GM18873 (cell line): Measurements from ENCODE around the gene MAST4.
"Not testable (repeated sequence)": the region's sequence is repeated elsewhere in the genome, so short reads cannot be mapped to it uniquely, and the experiment has no call there.

Experiments used
- ATAC-seq: cut with Tn5 transposase; IDR thresholded peaks from one replicate; pipeline ENCODE4 v1.9.1; 2021; ENCODE audit warnings: mild to moderate bottlenecking, moderate library complexity, moderate number of reproducible peaks; ENCODE audit not compliant: unreplicated experiment, low FRiP score

The MAST4 gene

DNA sequence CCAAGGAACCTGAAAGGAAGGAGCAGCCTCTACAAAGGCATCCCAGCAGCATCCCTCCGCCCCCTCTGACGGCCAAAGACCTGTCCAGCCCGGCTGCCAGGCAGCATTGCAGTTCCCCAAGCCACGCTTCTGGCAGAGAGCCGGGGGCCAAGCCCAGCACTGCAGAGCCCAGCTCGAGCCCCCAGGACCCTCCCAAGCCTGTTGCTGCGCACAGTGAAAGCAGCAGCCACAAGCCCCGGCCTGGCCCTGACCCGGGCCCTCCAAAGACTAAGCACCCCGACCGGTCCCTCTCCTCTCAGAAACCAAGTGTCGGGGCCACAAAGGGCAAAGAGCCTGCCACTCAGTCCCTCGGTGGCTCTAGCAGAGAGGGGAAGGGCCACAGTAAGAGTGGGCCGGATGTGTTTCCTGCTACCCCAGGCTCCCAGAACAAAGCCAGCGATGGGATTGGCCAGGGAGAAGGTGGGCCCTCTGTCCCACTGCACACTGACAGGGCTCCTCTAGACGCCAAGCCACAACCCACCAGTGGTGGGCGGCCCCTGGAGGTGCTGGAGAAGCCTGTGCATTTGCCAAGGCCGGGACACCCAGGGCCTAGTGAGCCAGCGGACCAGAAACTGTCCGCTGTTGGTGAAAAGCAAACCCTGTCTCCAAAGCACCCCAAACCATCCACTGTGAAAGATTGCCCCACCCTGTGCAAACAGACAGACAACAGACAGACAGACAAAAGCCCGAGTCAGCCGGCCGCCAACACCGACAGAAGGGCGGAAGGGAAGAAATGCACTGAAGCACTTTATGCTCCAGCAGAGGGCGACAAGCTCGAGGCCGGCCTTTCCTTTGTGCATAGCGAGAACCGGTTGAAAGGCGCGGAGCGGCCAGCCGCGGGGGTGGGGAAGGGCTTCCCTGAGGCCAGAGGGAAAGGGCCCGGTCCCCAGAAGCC lies 569.6 kb downstream of the MAST4 start:
- no peak for ATAC-seq

DNA sequence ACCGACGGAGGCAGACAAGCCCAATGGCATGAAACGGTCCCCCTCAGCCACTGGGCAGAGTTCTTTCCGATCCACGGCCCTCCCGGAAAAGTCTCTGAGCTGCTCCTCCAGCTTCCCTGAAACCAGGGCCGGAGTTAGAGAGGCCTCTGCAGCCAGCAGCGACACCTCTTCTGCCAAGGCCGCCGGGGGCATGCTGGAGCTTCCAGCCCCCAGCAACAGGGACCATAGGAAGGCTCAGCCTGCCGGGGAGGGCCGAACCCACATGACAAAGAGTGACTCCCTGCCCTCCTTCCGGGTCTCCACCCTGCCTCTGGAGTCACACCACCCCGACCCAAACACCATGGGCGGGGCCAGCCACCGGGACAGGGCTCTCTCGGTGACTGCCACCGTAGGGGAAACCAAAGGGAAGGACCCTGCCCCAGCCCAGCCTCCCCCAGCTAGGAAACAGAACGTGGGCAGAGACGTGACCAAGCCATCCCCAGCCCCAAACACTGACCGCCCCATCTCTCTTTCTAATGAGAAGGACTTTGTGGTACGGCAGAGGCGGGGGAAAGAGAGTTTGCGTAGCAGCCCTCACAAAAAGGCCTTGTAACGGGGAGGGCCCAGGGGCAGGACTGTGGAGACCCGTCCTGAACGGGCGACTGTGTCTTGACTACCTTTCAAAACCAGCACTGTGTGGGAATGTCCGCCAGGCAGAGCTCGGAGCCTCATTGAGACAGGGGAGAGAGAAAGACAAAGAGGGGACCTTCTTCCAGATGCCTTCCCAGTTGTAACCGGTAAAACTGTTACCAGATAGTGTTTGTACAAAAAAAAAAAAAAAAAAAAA lies 570.5 kb downstream of the MAST4 start:
- no peak for ATAC-seq

- ATAC-seq, result no peak
These were observed 571.9 kb downstream of the MAST4 start for GRCh38 chr5:67168069-67168468.

GRCh38 chr5:67170767-67171166 lies 574.6 kb downstream of the MAST4 start:
- ATAC-seq, result no peak

DNA sequence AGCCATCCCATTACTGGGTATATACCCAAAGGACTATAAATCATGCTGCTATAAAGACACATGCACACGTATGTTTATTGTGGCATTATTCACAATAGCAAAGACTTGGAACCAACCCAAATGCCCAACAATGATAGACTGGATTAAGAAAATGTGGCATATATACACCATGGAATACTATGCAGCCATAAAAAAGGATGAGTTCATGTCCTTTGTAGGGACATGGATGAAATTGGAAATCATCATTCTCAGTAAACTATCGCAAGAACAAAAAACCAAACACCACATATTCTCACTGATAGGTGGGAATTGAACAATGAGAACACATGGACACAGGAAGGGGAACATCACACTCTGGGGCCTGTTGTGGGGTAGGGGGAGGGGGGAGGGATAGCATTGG lies 577.2 kb downstream of the MAST4 start:
- not testable (repeated sequence) for ATAC-seq

DNA sequence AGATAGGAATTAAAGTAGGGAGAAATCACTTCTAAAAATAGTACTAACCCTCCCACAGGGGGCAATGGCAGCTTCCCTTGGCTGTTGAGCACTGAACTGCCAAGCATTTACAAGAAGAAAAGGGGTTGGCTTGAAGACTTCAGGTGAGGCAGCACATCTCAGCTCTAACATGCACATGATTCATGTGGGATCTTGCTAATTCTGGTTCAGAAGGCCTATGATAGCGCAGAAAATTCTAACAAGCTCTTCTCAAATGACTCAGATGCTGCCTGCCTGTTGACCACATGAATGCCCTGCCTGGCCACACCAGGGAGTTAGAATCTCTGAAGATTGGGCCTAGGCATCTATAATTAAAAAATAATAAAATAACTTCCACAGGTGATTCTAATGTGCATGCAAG lies 577.8 kb downstream of the MAST4 start:
- ATAC-seq, result no peak

DNA sequence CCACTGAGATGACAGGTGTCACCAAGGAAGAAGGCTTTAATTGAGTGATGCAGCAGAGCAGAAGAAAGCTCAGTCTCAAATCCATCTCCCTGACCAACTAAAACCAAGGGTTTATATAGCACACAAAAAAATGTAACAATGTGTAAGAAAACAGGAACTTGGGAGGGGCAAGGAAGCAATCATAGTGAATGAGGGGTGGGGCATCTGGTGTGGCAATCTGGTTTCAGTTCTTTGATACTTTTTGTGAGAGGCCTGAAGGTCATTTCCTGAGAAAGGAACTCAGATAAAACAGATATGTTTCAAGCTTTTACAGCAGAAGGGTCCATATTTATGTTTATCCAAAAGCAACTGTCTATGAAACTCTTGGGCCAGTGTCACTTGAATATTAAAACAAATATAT lies 580.7 kb downstream of the MAST4 start:
- no peak for ATAC-seq

DNA sequence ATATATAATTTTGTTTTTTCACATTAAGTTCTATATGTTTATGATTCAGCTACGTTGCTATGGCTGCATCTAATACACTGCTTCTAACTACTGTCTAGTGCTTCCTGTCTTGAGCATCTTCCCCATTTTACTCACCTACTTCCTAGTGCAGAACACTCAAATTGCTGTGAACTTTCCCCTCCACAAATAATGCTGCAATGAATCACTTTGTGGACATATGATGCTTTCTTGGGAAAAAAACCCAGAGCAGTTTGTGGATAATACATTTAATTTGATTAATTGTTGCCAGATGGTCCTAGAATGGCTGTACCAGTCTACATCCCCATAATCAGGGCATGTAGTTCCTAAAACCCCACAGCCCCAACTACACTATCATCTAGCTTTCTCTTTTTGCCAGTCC lies 581.9 kb downstream of the MAST4 start:
- ATAC-seq, result no peak

GRCh38 chr5:67178966-67179365 lies 582.8 kb downstream of the MAST4 start:
- no peak for ATAC-seq

DNA sequence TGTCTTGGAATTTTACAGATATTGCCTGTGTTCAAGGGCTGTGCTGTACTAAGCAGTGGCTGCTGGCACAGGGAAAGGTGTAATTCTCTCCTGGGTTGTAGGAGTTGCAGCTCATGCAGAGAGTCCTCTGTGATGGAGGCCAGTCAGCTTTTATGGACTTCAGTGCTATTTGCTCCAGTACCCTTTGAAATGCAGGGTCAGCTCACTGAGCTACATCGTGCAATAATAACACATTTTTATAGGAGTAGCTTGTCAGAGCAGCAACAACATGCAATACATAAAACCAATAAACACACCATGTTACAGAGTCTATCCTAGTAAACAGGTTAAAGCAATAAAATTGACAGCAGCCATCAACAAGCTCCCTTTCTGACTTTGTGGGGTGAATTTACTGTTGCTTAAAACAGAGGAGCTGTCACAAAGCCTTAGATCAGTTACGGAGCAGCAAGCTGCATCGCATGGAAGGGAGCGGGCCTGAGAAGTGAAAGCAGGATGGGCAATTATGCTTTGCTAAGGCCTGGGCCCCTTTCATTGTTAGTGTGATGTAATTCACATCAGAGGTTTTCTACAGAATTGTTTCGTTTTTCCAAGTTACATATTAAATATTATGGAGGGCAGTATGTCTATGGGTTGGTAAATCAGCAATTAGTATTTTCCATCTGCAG lies 583.6 kb downstream of the MAST4 start:
- no peak for ATAC-seq

DNA sequence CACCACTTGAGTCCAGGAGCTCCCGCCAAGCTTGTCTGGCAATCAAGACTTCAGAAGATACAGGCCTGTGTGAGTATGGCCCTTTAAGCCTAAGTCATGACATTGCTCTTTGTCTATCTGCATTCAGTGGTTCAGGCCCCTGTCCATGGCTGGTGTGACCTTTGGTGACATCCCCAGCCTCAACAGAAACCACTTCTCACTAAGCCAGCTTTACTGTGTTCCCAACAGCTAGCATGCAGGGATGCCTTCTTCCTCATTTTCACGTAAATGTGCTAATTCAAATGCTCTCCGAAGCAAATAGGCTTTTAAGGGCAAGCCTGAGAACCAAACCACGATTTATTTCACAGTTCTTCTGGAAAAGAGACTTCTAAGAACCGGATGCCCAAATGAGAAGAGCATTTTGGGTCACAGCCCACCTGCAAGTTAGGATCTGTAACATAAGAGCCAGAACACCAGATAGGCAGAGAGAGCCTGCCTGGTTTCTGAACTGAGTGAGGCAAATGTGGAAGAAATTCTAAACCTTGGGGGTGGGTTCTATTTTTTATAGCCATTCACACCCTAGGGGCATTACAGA lies 585.5 kb downstream of the MAST4 start:
- no peak for ATAC-seq

DNA sequence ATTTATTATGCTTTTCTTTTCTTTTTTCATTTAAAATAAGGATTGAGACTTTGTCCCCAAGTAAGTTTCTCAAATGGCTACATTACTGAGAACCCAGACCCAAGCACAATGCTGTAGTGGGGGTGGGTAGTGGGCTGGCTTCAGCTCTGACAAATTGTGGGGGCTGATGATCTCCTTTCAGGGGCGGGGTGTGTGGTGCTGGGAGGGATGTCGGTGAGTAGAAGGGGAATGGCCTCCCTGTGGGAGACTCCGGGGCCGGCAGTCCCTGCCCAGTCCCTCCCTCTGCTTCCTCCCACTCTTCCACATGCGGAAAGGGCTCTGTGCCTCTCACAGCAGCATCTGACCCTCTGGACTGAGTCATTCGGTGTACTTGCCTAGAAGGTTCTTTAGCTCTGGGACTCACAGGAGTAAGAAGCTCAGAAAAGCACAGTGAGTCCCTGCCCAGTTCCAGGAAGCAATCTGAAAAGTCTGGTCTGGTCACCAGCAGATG lies 586.2 kb downstream of the MAST4 start:
- ATAC-seq, result no peak

GRCh38 chr5:67183859-67184258 lies 587.7 kb downstream of the MAST4 start:
- no peak for ATAC-seq

DNA sequence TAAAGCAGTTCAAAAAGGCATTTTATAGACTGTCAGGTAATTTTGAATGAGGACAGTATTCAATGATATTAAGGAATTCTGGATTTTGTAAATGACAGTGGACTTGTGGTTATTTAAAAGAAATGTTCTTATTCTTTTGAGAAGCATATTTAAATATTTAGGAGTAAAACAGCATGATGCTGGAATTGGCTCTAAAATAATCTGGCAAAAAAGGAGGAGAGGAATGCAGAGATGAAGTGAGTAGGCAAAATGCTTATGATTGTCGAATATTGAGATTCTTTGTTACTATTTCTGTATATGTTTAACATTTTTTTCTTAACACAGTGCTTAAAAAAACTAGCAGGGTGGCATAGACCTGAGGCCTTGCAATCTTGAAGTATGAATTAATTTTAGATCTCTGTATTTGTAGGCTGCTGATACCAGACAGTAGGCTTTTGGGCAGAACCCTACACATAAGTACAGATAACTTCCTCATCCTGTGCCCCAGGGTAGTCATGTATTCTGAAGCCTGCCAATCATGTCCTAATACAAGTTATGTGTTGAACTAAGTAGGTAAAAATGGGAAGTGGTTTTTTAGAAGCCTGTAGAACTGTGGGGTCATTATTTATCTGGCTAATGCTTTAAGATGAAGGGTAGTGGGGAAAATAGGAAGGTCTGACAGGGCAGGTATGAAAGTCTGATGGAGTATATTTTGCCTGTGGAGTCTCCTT lies 591.0 kb downstream of the MAST4 start:
- no peak for ATAC-seq

GRCh38 chr5:67188274-67189078 lies 592.3 kb downstream of the MAST4 start:
- no peak for ATAC-seq

- no peak for ATAC-seq
These were observed 592.8 kb downstream of the MAST4 start for GRCh38 chr5:67189079-67189354.

DNA sequence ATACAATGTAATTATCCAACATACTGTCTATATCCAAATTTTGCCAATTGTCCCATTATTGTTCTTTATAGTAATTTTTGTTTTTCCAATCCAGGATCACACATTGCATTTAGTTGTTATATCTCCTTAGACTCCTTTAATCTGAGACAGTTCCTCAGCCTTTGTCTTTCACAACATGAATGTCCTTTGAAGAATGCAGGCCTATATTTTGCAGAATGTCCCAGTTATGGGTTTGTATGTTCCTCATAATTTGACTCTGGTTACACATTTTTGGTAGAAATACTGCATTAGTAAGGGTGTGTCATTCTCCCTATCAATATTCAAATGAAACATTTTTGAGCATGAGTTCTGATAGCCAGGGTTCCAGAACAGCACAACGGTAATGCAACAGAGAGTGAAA lies 593.7 kb downstream of the MAST4 start:
- no peak for ATAC-seq

GRCh38 chr5:67190410-67190809 lies 594.2 kb downstream of the MAST4 start:
- no peak for ATAC-seq

GRCh38 chr5:67190861-67191260 lies 594.7 kb downstream of the MAST4 start:
- ATAC-seq, result no peak
